WTC11 (cell line): ENCODE data around the gene FRMD5.

Source experiments
- CREM ChIP-seq: sonication (generic); formaldehyde crosslinking; IDR thresholded peaks from 2 replicates; pipeline ENCODE4 v1.8.1; 2022; ENCODE audit warnings: mild to moderate bottlenecking, missing genetic modification reagents, moderate library complexity
- GRHL2 ChIP-seq: fragments of 250-450 bp; sonication (Bioruptor Pico); IDR thresholded peaks from 2 replicates; pipeline ENCODE4 v1.8.0; 2022; ENCODE audit warnings: mild to moderate bottlenecking, moderate library complexity; ENCODE audit not compliant: insufficient replicate concordance, severe bottlenecking

- no peak for TF ChIP-seq GRHL2 (CRISPR knock-in tag)
- TF ChIP-seq CREM (CRISPR knock-in tag), result no peak
These were observed 203.9 kb downstream of the FRMD5 start for GRCh38 chr15:43991206-43991605.
